Measurements from ENCODE around the gene HYPK. TPM values are rescaled to one million over a fixed set of nuclear protein-coding genes. Genes with fewer than 3 reads are reported as not detected.

The HYPK gene
- total and polyA plus RNA-seq, 10 donors = 2.4 to 35.8 (median 9.4) TPM

DNA sequence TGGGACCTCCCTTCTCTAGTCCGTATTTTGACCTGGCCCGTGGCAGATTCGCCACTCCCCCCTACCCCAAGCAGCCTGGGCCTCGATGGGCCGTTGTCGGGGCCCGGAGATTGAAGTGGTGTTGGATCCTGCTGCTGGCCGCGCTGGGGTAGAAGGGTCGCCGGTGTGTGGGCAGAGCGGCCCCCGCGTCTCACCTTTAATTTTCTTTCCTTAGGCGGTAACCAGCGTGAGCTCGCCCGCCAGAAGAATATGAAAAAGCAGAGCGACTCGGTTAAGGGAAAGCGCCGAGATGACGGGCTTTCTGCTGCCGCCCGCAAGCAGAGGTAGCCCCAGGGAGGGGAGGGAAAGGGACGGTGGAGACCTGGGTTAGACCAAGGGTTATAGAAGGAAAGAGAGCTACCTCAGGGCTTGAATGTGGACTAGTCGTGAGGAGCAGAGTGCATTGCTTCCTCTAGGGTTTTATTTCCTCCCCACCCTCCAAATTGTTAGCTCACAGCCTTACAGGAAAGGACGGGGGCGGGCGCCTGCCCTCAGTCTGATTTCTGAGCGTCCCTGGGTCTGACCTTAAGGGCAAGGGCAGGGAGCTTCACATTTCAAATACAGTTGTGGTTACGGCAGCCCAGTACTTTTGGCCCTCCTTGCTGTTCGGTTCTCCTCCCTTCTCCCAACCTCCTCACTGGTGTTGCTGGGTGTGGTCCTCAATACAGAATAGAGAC, 7.5 kb upstream of the HYPK start:
- peak; percentile 79 for DNase-seq
- Histone ChIP-seq H3K27me3 (replicated peaks in 1 of 7) (no peaks in the 10 kb centered on the region), H3K4me3 (peak overlapping the region; percentile 48 to 91 (median 78)), H3K36me3 (peaks cover 0 to 48% (median 32%) of the 10 kb centered on the region in 6 donors), H3K27ac (peak overlapping the region; percentile 93 to 98 (median 98)), H3K4me1 (peaks cover 24 to 88% (median 54%) of the 10 kb centered on the region in 6 donors), H3K9me3 (no peaks in the 10 kb centered on the region)
- WGBS, 5 donors = 2 to 6% (median 3%) methylated on average over 26 to 33 of the region's 33 CpGs
- TF ChIP-seq CTCF (IDR thresholded peaks at IDR 0.05 in 8 of 11, conservative IDR thresholded peaks at IDR 0.05 in 3 of 11) (peak in 2 of 11 experiments; percentile 19 to 31), POLR2AphosphoS5 (IDR thresholded peaks at IDR 0.05) (peak in 1 of 3 donors; percentile 63), POLR2A (IDR thresholded peaks at IDR 0.05) (peak in 1 of 3 donors; percentile 13)
- intact Hi-C loops (cut with DNase I; ENCODE audit: low total_unique reads) = no loop called here

- peak overlapping the region in 6 of 8 donors; percentile 48 to 88 (median 78) for H3K4me3 ChIP-seq
- WGBS, 5 donors = 67 to 84% (median 75%) methylated on average over 10 of the region's 10 CpGs
- peaks cover 0 to 55% (median 32%) of the 10 kb centered on the region in 6 donors for H3K36me3 ChIP-seq
Measured at GRCh38 chr15:43793647-43794046, 6.8 kb upstream of the HYPK start.

DNA sequence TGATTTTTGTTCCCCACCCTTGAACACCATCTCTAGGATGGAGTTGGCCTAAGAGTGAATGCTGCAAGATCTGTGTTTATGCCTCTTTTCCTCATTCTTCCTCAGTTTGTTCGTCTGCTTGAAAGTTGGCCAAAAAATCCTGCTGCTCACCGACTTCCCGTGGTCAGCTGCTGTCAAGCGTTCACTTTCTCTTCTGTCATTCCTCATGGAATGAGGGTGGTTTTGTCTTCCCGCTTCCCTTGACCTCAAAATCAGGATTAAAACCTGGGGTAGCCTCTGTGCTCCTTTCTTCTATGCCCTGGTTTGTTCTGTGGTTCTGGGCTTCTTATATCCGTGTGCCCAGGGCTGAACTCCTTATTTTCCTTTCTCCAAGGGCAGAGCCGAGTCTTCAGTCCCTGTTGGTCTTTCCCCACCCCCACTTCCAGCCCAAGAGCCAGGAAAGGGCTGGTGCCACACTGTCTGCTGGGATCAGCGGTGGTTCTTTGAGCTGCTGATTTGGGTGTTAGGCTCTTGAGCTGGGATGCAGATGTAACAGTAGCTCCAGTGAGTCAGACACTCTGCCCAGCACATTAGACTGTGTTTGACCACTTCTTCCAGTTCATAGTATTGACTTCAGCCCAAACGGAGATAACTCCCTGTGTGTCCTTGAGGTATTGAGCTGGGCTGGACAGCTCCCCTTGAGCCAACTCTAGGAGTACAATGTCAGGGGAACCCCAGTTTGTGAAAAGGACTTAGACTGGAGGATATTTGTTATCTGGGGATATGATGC, 5.9 kb upstream of the HYPK start:
- peak overlapping the region in 7 of 8 donors; percentile 6 to 98 (median 41) for H3K27ac ChIP-seq
- DNase-seq = no peak
- TF ChIP-seq POLR2AphosphoS5 (IDR thresholded peaks at IDR 0.05) (no peak), CTCF (IDR thresholded peaks at IDR 0.05 in 8 of 11, conservative IDR thresholded peaks at IDR 0.05 in 3 of 11) (no peak), POLR2A (IDR thresholded peaks at IDR 0.05) (no peak)
- no peaks in the 10 kb centered on the region for H3K9me3 ChIP-seq
- 69 to 83% (median 79%) methylated on average over 9 of the region's 9 CpGs for WGBS, 5 donors
- peak overlapping the region in 2 of 8 donors; percentile 81 to 88 for H3K4me3 ChIP-seq
- H3K27me3 ChIP-seq (replicated peaks in 1 of 7) = no peaks in the 10 kb centered on the region
- intact Hi-C loops (cut with DNase I; ENCODE audit: low total_unique reads) = no loop called here
- H3K4me1 ChIP-seq = peaks cover 24 to 91% (median 57%) of the 10 kb centered on the region in 6 donors
- H3K36me3 ChIP-seq = peaks cover 0 to 63% (median 37%) of the 10 kb centered on the region in 6 donors

More at GRCh38 chr15:43793647-43794046, 6.8 kb upstream of the HYPK start:
- no peak for DNase-seq
- intact Hi-C loops (cut with DNase I; ENCODE audit: low total_unique reads) = no loop called here
- Histone ChIP-seq H3K27ac (peak overlapping the region in 7 of 8 donors; percentile 23 to 98 (median 98)), H3K4me1 (peaks cover 24 to 88% (median 58%) of the 10 kb centered on the region in 6 donors), H3K9me3 (no peaks in the 10 kb centered on the region), H3K27me3 (replicated peaks in 1 of 7) (no peaks in the 10 kb centered on the region)
- TF ChIP-seq POLR2AphosphoS5 (IDR thresholded peaks at IDR 0.05) = no peak
- TF ChIP-seq POLR2A (IDR thresholded peaks at IDR 0.05) = no peak
- TF ChIP-seq CTCF (IDR thresholded peaks at IDR 0.05 in 8 of 11, conservative IDR thresholded peaks at IDR 0.05 in 3 of 11) = no peak

Measured in spleen (tissue), 11 donors.